ENCODE results near the gene EVC2. TPM values are rescaled to one million over a fixed set of nuclear protein-coding genes. Genes with fewer than 3 reads are reported as not detected.

The EVC2 gene
- polyA plus RNA-seq, 1 donor from 2014 or later = 0.27 TPM

DNA sequence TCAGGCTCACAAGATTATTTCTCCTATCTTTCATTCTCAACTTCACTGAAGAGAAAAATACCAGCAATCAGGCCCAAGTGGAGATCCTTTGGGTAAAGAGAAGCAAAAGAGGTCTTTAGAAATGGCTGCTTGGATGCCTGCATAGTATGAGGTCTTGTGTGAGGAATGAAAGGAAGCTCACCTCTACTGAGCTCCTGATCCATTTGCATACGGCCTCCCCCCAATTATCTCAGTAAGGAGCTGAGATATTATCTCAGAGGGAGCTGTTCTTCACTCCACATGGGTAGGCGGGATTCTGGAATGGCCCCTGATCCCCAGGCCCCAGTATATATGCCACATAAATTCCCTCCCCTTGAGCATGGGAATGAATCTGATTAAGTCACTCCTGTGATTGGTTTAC, 75.8 kb downstream of the EVC2 start:
- H3K9me2 ChIP-seq (ENCODE audit: insufficient read depth, low read length) = no peaks in the 10 kb centered on the region
- no peaks in the 10 kb centered on the region for H4K20me1 ChIP-seq (ENCODE audit: insufficient read depth)
- H2AFZ ChIP-seq (ENCODE audit: low read depth, low read length) = no peak overlapping the region
- TF ChIP-seq TAF1 (IDR thresholded peaks at IDR 0.05; ENCODE audit: low read depth) = no peak
- no peak for TF ChIP-seq RAD21 (conservative IDR thresholded peaks at IDR 0.05)
- no peak for TF ChIP-seq POLR2AphosphoS5 (IDR thresholded peaks at IDR 0.05)
- TF ChIP-seq, protein P1, sequence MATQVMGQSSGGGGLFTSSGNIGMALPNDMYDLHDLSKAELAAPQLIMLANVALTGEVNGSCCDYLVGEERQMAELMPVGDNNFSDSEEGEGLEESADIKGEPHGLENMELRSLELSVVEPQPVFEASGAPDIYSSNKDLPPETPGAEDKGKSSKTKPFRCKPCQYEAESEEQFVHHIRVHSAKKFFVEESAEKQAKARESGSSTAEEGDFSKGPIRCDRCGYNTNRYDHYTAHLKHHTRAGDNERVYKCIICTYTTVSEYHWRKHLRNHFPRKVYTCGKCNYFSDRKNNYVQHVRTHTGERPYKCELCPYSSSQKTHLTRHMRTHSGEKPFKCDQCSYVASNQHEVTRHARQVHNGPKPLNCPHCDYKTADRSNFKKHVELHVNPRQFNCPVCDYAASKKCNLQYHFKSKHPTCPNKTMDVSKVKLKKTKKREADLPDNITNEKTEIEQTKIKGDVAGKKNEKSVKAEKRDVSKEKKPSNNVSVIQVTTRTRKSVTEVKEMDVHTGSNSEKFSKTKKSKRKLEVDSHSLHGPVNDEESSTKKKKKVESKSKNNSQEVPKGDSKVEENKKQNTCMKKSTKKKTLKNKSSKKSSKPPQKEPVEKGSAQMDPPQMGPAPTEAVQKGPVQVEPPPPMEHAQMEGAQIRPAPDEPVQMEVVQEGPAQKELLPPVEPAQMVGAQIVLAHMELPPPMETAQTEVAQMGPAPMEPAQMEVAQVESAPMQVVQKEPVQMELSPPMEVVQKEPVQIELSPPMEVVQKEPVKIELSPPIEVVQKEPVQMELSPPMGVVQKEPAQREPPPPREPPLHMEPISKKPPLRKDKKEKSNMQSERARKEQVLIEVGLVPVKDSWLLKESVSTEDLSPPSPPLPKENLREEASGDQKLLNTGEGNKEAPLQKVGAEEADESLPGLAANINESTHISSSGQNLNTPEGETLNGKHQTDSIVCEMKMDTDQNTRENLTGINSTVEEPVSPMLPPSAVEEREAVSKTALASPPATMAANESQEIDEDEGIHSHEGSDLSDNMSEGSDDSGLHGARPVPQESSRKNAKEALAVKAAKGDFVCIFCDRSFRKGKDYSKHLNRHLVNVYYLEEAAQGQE (IDR thresholded peaks at IDR 0.05; ENCODE audit: borderline replicate concordance) = no peak
- no peak for TF ChIP-seq EZH2 (IDR thresholded peaks at IDR 0.05; ENCODE audit: borderline replicate concordance, insufficient read depth, low read length, poor library complexity, severe bottlenecking)
- no peak for TF ChIP-seq EP300 (conservative IDR thresholded peaks at IDR 0.05; ENCODE audit: poor library complexity, severe bottlenecking)
- TF ChIP-seq, protein P2, sequence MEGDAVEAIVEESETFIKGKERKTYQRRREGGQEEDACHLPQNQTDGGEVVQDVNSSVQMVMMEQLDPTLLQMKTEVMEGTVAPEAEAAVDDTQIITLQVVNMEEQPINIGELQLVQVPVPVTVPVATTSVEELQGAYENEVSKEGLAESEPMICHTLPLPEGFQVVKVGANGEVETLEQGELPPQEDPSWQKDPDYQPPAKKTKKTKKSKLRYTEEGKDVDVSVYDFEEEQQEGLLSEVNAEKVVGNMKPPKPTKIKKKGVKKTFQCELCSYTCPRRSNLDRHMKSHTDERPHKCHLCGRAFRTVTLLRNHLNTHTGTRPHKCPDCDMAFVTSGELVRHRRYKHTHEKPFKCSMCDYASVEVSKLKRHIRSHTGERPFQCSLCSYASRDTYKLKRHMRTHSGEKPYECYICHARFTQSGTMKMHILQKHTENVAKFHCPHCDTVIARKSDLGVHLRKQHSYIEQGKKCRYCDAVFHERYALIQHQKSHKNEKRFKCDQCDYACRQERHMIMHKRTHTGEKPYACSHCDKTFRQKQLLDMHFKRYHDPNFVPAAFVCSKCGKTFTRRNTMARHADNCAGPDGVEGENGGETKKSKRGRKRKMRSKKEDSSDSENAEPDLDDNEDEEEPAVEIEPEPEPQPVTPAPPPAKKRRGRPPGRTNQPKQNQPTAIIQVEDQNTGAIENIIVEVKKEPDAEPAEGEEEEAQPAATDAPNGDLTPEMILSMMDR (IDR thresholded peaks at IDR 0.05; ENCODE audit: poor library complexity, severe bottlenecking) = no peak
- TF ChIP-seq SMC3 (conservative IDR thresholded peaks at IDR 0.05; ENCODE audit: poor library complexity) = no peak
- TF ChIP-seq MXI1 (conservative IDR thresholded peaks at IDR 0.05; ENCODE audit: poor library complexity, severe bottlenecking) = no peak
- no peaks in the 10 kb centered on the region for H3F3A ChIP-seq (ENCODE audit: insufficient read depth, low read length, poor library complexity, severe bottlenecking)
- H3K36me3 ChIP-seq (ENCODE audit: insufficient read depth, low read length) = no peaks in the 10 kb centered on the region
- no peak overlapping the region for H3K4me3 ChIP-seq (ENCODE audit: low read length)
- H3K9me3 ChIP-seq (ENCODE audit: low read length) = no peaks in the 10 kb centered on the region
- no peak overlapping the region for H3K4me2 ChIP-seq (ENCODE audit: low read length)
- H3K27me3 ChIP-seq (ENCODE audit: insufficient read depth, low read depth, low read length) = no peaks in the 10 kb centered on the region
- no peak overlapping the region for H3K27ac ChIP-seq (ENCODE audit: low read length)
- H3K9ac ChIP-seq (ENCODE audit: low read length) = no peak overlapping the region
- no peaks in the 10 kb centered on the region for H3K79me2 ChIP-seq (replicated peaks; ENCODE audit: insufficient read depth, low read length)

DNA sequence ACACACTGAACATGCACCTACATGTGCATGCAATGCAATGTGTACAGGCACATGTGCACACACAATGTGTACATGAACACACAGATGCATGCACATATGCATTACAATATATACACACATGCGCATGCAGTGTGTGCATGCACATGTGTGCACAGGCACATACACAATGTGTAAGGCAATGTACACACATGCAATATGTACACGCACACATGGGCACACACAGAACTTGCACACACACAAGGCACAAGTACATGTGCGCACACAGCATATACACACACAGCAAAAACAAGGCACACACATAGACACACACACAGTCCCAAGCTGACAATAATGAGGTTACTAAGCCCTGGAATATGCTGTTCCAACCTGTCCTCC, 76.3 kb downstream of the EVC2 start:
- no peak for TF ChIP-seq EP300 (conservative IDR thresholded peaks at IDR 0.05; ENCODE audit: poor library complexity, severe bottlenecking)
- TF ChIP-seq, protein P2 (IDR thresholded peaks at IDR 0.05; ENCODE audit: poor library complexity, severe bottlenecking) = no peak
- TF ChIP-seq RAD21 (conservative IDR thresholded peaks at IDR 0.05) = no peak
- TF ChIP-seq TAF1 (IDR thresholded peaks at IDR 0.05; ENCODE audit: low read depth) = no peak
- H3K9me3 ChIP-seq (ENCODE audit: low read length) = no peaks in the 10 kb centered on the region

More for the DNA sequence above, 76.3 kb downstream of the EVC2 start:
- H3F3A ChIP-seq (ENCODE audit: insufficient read depth, low read length, poor library complexity, severe bottlenecking) = no peaks in the 10 kb centered on the region
- H3K79me2 ChIP-seq (replicated peaks; ENCODE audit: insufficient read depth, low read length) = no peaks in the 10 kb centered on the region
- no peaks in the 10 kb centered on the region for H3K9me2 ChIP-seq (ENCODE audit: insufficient read depth, low read length)
- no peaks in the 10 kb centered on the region for H3K27me3 ChIP-seq (ENCODE audit: insufficient read depth, low read depth, low read length)
- H3K27ac ChIP-seq (ENCODE audit: low read length) = no peak overlapping the region
- no peak overlapping the region for H3K4me2 ChIP-seq (ENCODE audit: low read length)
- no peak overlapping the region for H3K9ac ChIP-seq (ENCODE audit: low read length)
- H4K20me1 ChIP-seq (ENCODE audit: insufficient read depth) = no peaks in the 10 kb centered on the region
- H3K4me3 ChIP-seq (ENCODE audit: low read length) = no peak overlapping the region
- H2AFZ ChIP-seq (ENCODE audit: low read depth, low read length) = no peak overlapping the region
- no peaks in the 10 kb centered on the region for H3K36me3 ChIP-seq (ENCODE audit: insufficient read depth, low read length)
